ENCODE measurements around the gene TLE4.
A peak's percentile ranks its signal among the peaks of the same experiment; 100 is the strongest.

Gene TLE4

DNA sequence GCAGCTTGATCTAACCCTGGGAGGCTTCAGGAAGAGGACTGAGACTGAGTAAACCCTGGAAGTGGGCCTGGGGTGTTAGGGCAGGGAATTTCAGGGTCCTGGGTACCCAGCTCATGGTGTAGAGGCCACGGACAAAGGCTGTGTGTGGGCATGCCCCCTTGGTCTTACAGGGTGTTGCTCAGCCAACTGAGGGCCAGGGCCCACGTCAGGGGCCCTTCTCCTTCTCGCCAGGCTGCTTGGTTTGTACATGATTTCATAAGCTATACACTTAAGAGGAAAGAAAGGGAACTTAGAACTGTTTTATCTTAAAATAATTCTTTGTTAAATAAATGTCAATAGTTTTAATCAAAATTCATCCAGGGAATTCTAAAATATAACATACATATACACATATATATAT lies 95.4 kb downstream of the TLE4 start:
- no peak for DNase-seq

DNA sequence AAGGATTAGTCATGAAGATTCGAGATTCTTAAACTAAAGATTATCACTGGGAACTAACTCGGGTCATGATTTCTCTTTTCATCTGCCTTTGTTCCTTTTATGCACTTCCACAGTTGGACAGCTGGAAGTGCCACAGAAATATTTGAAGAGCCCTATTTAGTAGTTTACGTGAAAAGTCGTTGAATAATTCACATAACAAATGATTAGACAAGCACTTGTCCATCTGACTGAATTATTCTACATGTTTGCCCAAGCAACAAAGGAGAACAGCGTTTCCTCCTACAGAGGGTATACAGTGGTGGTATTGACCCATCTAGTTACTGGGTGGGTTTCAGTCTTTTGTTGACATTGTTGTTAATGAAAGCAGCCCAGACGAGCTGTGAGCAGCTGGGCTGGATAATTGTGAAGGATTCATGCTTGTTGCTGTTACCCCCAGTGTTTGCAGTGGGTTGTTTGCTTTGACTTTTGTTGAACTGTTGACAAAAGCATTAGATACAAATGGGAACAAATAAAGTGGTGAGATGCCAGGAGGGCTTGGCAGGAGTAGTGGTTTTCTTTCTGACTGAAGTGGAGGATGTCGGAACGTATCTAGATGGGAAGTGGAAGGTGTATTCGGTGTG lies 96.2 kb downstream of the TLE4 start:
- no peak for DNase-seq

- no peak for DNase-seq
These were observed 97.2 kb downstream of the TLE4 start for GRCh38 chr9:79668956-79669355.

GRCh38 chr9:79670269-79670961 lies 98.7 kb downstream of the TLE4 start:
- no peak for DNase-seq

- no peak for DNase-seq
These were observed 99.8 kb downstream of the TLE4 start for GRCh38 chr9:79671558-79671957.

GRCh38 chr9:79672236-79672635 lies 100.5 kb downstream of the TLE4 start:
- DNase-seq, result no peak

- DNase-seq, result no peak
These were observed 101.1 kb downstream of the TLE4 start for GRCh38 chr9:79672891-79673290.

DNA sequence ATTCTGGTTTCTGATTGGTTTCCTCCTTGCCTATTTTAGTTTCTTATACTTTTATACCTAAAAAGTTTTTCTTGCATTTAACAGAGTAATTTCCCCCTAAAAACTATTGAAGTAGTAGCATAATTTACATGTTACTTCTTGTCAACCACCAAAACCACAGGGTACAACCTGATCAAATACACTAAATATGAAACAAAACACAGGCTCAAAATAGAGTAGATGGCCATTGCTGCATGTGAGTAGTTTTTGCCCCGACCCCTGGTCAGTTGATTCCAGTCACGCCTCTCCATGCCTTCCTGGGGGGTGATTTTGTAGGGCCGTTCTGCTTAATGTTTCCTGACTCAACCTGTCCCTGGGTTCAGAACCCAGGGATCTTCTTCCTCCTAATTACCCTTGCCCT lies 101.8 kb downstream of the TLE4 start:
- DNase-seq, result no peak

- DNase-seq, result no peak
These were observed 102.5 kb downstream of the TLE4 start for GRCh38 chr9:79674052-79674777.

- DNase-seq, result no peak
These were observed 109.8 kb downstream of the TLE4 start for GRCh38 chr9:79681576-79681975.

DNA sequence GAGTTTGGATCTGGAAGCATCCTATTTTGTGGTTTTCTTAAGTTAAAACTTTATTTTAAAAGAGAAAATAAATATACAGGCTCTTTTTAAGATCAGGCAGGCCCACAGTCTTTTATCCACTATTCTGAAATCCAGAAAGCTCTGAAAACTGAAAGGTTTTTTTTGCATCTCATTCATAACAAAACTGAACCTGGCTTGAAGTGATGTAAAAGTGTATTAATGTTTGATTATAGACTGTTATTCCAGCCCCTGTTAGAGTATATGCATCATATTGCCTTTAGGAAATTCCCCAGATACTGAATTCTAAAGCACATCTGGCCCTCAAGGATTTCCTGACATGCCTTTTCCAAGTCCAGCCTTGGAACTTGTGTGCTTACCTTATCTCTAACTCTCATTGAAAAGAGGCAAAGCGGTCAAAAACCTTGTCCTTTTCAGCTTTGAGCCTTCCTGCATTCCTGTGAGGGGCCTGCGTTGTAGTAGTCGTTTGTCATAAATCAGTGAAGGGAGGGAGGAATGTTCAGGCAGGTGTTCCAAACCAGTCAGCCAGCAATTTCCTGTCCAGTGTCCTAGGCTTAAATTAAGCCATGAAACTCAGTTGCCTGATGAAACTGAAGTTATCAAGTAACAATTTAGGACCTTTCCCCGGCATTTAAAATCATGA lies 110.4 kb downstream of the TLE4 start:
- no peak for DNase-seq

DNA sequence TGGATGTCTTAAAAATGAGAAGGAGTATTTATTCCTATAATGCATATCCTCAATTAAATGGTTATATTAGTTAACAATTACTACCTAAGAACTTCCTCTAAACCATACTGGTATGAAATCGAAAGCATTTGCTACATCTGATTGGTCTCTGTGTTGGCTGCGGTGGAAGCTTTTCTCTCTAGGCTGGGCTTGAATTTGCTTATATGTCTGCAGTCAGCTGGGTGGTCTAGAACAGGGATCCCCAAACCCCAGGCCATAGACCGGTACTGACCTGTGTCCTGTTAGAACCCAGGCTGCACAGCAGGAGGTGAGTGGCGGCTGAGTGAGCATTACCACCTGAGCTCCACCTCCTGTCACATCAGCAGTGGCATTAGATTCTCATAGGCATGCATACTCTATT lies 112.3 kb downstream of the TLE4 start:
- DNase-seq, result no peak

GRCh38 chr9:79684711-79685575 lies 113.2 kb downstream of the TLE4 start:
- DNase-seq, result no peak

- no peak for DNase-seq
These were observed 113.8 kb downstream of the TLE4 start for GRCh38 chr9:79685577-79685976.

- DNase-seq, result no peak
These were observed 114.8 kb downstream of the TLE4 start for GRCh38 chr9:79686381-79687130.

- peak; percentile 39 for DNase-seq
These were observed 115.3 kb downstream of the TLE4 start for GRCh38 chr9:79687131-79687447.

GRCh38 chr9:79688363-79688762 lies 116.6 kb downstream of the TLE4 start:
- DNase-seq, result no peak

DNA sequence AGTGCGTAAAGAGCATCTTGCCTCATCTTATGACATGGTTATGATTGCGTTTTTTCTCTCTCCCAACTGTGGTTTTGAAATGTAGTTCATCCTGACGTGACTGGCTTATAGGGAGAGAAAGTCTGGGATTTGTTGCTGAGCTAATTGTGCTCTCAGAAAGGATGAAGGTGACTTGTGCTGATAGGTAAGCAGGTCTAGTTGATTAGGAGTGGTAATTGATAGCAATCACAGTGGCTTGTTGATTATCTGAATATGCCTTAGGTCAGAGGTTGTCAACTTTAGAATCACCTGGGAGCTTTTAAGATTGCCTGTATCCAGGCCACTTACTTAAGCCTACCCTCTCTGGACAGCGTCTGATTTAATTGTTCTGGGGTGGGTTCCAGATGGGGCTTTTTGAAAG lies 117.8 kb downstream of the TLE4 start:
- no peak for DNase-seq

- no peak for DNase-seq
These were observed 119.7 kb downstream of the TLE4 start for GRCh38 chr9:79691496-79691895.

DNA sequence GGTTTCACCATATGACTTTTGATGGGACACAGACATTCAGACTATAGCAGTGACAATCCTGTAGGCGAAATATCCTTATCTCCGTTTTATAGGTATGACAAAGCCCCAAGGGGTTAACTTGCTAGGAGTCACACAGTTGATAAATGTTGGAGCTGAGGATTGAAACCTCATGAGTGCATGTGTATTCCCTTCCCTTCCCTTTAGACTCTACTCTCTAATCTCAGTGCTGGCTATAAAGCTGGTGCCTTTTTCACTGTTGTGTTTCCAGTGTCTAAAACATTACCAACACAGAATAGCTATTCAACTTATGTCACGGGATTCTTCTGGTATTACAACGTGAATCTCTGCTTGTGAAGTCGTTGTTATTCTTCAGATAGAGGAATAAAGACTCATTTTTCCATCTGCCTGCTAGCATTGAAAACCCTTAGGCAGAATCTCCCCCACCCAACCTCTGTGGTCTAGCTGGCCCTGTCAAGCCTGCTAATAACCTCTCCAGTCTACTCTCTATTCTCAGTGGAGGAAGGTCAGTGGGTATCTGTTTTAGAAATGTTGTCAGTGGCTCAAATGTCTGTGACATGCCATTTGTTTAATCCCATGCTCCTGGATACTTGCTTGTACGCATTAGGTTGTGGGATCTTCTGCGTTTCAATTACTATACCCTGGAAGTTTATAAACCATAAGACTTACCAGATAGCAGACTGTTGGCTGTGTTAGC lies 121.2 kb downstream of the TLE4 start:
- DNase-seq, result no peak

DNA sequence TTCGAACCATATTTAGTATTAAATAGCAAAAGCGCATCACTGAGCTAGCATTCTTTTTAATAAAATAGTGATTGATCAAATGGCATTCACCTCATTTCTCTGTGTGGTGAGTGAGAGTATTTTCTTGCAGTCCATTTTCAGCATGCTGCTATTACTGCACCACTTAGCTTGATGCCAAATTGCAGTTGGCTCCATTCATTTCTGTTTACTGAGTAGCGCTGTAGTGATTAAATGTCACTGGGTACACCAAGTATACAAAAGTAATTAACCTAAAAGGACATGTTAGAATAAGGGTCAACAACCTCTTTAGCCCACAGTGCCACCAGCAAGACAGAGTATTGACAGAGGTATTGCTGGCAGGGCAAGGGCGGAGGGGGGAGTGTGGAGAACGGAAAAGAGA lies 122.0 kb downstream of the TLE4 start:
- DNase-seq, result no peak
